ENCODE data around the gene DYRK3. TPM values are rescaled to one million over a fixed set of nuclear protein-coding genes. Genes with fewer than 3 reads are reported as not detected.

DYRK3 gene
- total and polyA plus RNA-seq, 9 of the 15 experiments (the other 6 are each of a cell fraction or from before 2014, with no cell fraction given), result 4.5 to 33.7 (median 25.7) TPM

DNA sequence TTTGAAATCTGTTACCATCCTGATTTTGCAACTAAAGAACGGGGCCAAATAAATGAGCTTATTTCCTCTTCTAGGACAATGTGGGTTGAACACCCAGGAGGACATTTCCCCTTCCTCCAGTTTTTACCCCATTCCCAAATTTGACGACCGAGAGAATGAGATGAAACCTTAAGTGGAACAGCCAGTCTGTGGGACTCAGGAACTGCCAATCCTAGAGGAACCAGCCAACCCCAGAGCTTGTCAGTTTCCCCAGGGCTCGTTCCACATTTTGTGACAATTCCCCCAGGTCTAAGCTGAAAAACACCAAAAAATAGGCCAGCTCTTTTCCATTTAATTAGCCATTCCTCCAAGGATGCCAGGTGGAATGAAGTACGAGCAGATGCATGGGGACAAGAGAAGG lies 28.0 kb downstream of the DYRK3 start:
- intact Hi-C loops (cut with micrococcal nuclease) (loop anchor here (5.0 kb wide), 1 partner anchor 171 kb away; no protein-coding TSS in a partner anchor), in situ Hi-C loops (cut with MboI) (no loop called here)
- TF ChIP-seq, protein P1, sequence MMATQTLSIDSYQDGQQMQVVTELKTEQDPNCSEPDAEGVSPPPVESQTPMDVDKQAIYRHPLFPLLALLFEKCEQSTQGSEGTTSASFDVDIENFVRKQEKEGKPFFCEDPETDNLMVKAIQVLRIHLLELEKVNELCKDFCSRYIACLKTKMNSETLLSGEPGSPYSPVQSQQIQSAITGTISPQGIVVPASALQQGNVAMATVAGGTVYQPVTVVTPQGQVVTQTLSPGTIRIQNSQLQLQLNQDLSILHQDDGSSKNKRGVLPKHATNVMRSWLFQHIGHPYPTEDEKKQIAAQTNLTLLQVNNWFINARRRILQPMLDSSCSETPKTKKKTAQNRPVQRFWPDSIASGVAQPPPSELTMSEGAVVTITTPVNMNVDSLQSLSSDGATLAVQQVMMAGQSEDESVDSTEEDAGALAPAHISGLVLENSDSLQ (IDR thresholded peaks at IDR 0.05), result no peak
- TF ChIP-seq SIN3B (IDR thresholded peaks at IDR 0.05; ENCODE audit: low read depth), result no peak
- TF ChIP-seq PHF8 (IDR thresholded peaks at IDR 0.05; ENCODE audit: borderline replicate concordance, low read length), result no peak
- peak; percentile 4 for TF ChIP-seq TBP (optimal IDR thresholded peaks at IDR 0.05; ENCODE audit: low read depth, low read length)
- no peak for TF ChIP-seq ZNF384 (IDR thresholded peaks at IDR 0.05; ENCODE audit: low read depth, low read length)
- TF ChIP-seq RBBP5 (IDR thresholded peaks at IDR 0.05; ENCODE audit: borderline replicate concordance, insufficient read depth, low read length, poor library complexity, severe bottlenecking), result peak; percentile 12
- Histone ChIP-seq H3K9me3 (replicated peaks; ENCODE audit: control insufficient read depth, insufficient read depth, low read depth, low read length) (no peaks in the 10 kb centered on the region), H4K20me1 (replicated peaks; ENCODE audit: control insufficient read depth, insufficient read depth, low read length) (no peaks in the 10 kb centered on the region), H3K27ac (ENCODE audit: extremely low read depth, low read depth, low read length) (no peak overlapping the region; the same call in 2 of the 3 replicates), H3K79me2 (ENCODE audit: control insufficient read depth, insufficient read depth, low read length) (no peaks in the 10 kb centered on the region), H2AFZ (ENCODE audit: low read depth, low read length) (peak overlapping the region; percentile 87), H3K36me3 (ENCODE audit: control insufficient read depth, insufficient read depth, low read length) (no peaks in the 10 kb centered on the region), H3K4me3 (no peak overlapping the region), H3K4me1 (replicated peaks in 1 of 2; ENCODE audit: control insufficient read depth in 2 of 2, insufficient read depth in 2 of 2, low read length in 2 of 2) (peaks cover 35 to 56% of the 10 kb centered on the region in 2 experiments), H3K9ac (ENCODE audit: insufficient read depth in 1 of 2, low read depth in 2 of 2, low read length in 2 of 2) (peak overlapping the region; percentile 12 to 86; a peak in 2 of 4 replicates), H3K9me1 (ENCODE audit: control insufficient read depth, insufficient read depth, low read length) (no peaks in the 10 kb centered on the region), H3K4me2 (ENCODE audit: insufficient read depth, low read length) (peak overlapping the region; percentile 80; the same call in 1 of the 2 replicates), H3K27me3 (ENCODE audit: control insufficient read depth in 2 of 2, insufficient read depth in 2 of 2, low read length in 2 of 2) (no peaks in the 10 kb centered on the region)
- FAIRE-seq (no peak), ATAC-seq (no peak), DNase-seq (ENCODE audit: extremely low read depth in 1 of 4, low spot score in 3 of 4) (peak in 1 of 4 experiments; percentile 17)
- POLR2A ChIA-PET, result interaction anchor here (0.6 to 7.4 kb wide), 14 partner anchors 10 to 859 kb away, joined by 3 to 59 read pairs (median 5); partner anchors contain the start of genes DYRK3 and MAPKAPK2
- WGBS (ENCODE audit: insufficient coverage, low coverage, missing lambda C conversion rate), result 54% methylated on average over 5 of the region's 5 CpGs
- CTCF ChIA-PET (ENCODE audit: low intra/inter-chr PET ratio), result interaction anchor here (0.9 to 4.5 kb wide), 6 partner anchors 11 to 173 kb away, joined by 3 to 63 read pairs (median 14); partner anchors contain the start of gene DYRK3
- no TSS peak for BruUV-seq (replicated peaks)
